Pancreas (tissue), 10 donors: ENCODE results near the gene ZBTB46. TPM values are rescaled to one million over a fixed set of nuclear protein-coding genes. Genes with fewer than 3 reads are reported as not detected.

Source experiments
- ATAC-seq, 4 donors: fragments of 200-7000 bp; cut with Tn5 transposase; one replicate each; pipeline versions ENCODE4 v1.8.0 to v1.9.1; 2020; ENCODE audit warnings: mild to moderate bottlenecking in 4 of 4, moderate library complexity in 4 of 4
- DNase-seq, 6 donors: peaks; one replicate each; pipeline ENCODE4 v3.0.0-alpha.2; 2020
- FAIRE-seq: peaks from 2 replicates; lab custom pipeline; 2012; peaks lifted over from hg19 to GRCh38; lab: Jason Lieb, UNC
- H3K27ac ChIP-seq, 4 donors: fragments of 200-600 bp; sonication (generic); 1 replicate in 3 of 4; 2 replicates in 1 of 4; pipeline versions ENCODE4 v1.5.0 to v1.8.0; 2020
- H3K27me3 ChIP-seq, 4 donors: fragments of 200-600 bp; one replicate each; pipeline ENCODE4 v1.8.0; 2021
- H3K36me3 ChIP-seq, 3 donors: fragments of 200-600 bp; sonication (generic) in 1 of 3; one replicate each; pipeline versions ENCODE4 v1.5.0 to v1.8.0; 2020 to 2021
- H3K4me1 ChIP-seq, 3 donors: fragments of 200-600 bp; one replicate each; pipeline ENCODE4 v1.8.0; 2021
- H3K4me3 ChIP-seq, 4 donors: fragments of 200-600 bp; sonication (generic) in 2 of 4; one replicate each; pipeline versions ENCODE4 v1.5.0 to v1.8.0; 2020 to 2021
- H3K9me3 ChIP-seq, 4 donors: fragments of 200-600 bp; one replicate each; pipeline ENCODE4 v1.8.0; 2021
- CTCF ChIP-seq, 4 donors: fragments of 200-600 bp; sonication (generic) in 3 of 4; IDR thresholded peaks; one replicate each; pipeline versions ENCODE4 v1.5.0 to v1.8.0; 2021; ENCODE audit warnings: antibody characterized with exemption in 4 of 4
- WGBS, 2 donors: extraction: QIAGEN DNeasy Blood & Tissue Kit; methylation state at CpG; one replicate each; pipeline ENCODE4 v1.1.7; 2013; 5-methylcytosine and 5-hydroxymethylcytosine counted together
- intact Hi-C, 3 donors: fragments of 100-400 bp; cut with DNase I; formaldehyde crosslinking; loops; one replicate each; pipeline versions ENCODE4 v1.11.1 to v1.14.2; 2022
- polyA plus RNA-seq, 2 donors: library from polyadenylated mRNA; stranded (reverse); fragments of 200-250 nt; gene quantifications; one replicate each; pipeline ENCODE4 v1.2.3, GENCODE V29; 2013
- total RNA-seq, 6 donors: library from RNA; stranded (reverse); fragmentation: NEBNext Ultra II Directional in 4 of 6; extraction: Animal tissue kit (Norgen Biotek cat#: 25700) in 4 of 6; gene quantifications; one replicate each; pipeline versions ENCODE4 v1.2.1 to v1.2.4, GENCODE V29; 2021 to 2023
- donor health status: healthy with polysubstance abuse.
- donor health status: DM: no; HTN: no; CAD: no; lungs with moderate emphysema.
- donor health status: DM: no; HTN: no; CAD: no.
- donor health status: control.
- donor health status: control.
- donor health status: Bipolar disorder and iron deficiency.
- donor health status: DM: yes; HTN: yes; CAD: no.
- donor health status: DM: no; HTN: no; CAD: no.
- donor health status: DM: no; HTN: no; CAD: no.
- donor health status: DM: yes; HTN: yes; CAD: no.

ZBTB46 gene
- total and polyA plus RNA-seq, 8 donors: 2.2 to 7.4 (median 3.0) TPM

- WGBS, 2 donors: 42 to 44% methylated on average over 20 to 21 of the region's 21 CpGs
- no peak for FAIRE-seq
- DNase-seq: peak; percentile 78 to 95 (median 90)
- peak; percentile 86 to 93 (median 90) for ATAC-seq
- H3K4me3 ChIP-seq: no peak overlapping the region
- no peak for TF ChIP-seq CTCF (IDR thresholded peaks at IDR 0.05)
- intact Hi-C loops: no loop called here
- H3K9me3 ChIP-seq: no peaks in the 10 kb centered on the region
- H3K27me3 ChIP-seq: no peaks in the 10 kb centered on the region
- peaks cover 0 to 6% (median 0%) of the 10 kb centered on the region in 3 donors for H3K4me1 ChIP-seq
- no peaks in the 10 kb centered on the region for H3K36me3 ChIP-seq
- H3K27ac ChIP-seq: peak overlapping the region in 1 of 4 donors; percentile 5
These were observed 4.2 kb upstream of the ZBTB46 start for GRCh38 chr20:63835021-63835858.

GRCh38 chr20:63834491-63834880, 3.4 kb upstream of the ZBTB46 start:
- no peak for FAIRE-seq

GRCh38 chr20:63833776-63834490, 2.9 kb upstream of the ZBTB46 start:
- Histone ChIP-seq H3K4me3 (no peak overlapping the region), H3K9me3 (no peaks in the 10 kb centered on the region), H3K27me3 (no peaks in the 10 kb centered on the region), H3K27ac (no peak overlapping the region), H3K36me3 (no peaks in the 10 kb centered on the region), H3K4me1 (peaks cover 0 to 11% (median 4%) of the 10 kb centered on the region in 3 donors)
- DNase-seq (no peak), FAIRE-seq (no peak), ATAC-seq (no peak)
- no peak for TF ChIP-seq CTCF (IDR thresholded peaks at IDR 0.05)
- WGBS, 2 donors: 68 to 77% methylated on average over 20 of the region's 20 CpGs
- intact Hi-C loops: no loop called here

More at GRCh38 chr20:63834491-63834880, 3.4 kb upstream of the ZBTB46 start:
- 75 to 81% methylated on average over 9 of the region's 9 CpGs for WGBS, 2 donors
- Histone ChIP-seq H3K27me3 (no peaks in the 10 kb centered on the region), H3K27ac (peak overlapping the region in 2 of 4 donors; percentile 5 to 23), H3K4me1 (peaks cover 0 to 7% (median 4%) of the 10 kb centered on the region in 3 donors), H3K4me3 (no peak overlapping the region), H3K9me3 (no peaks in the 10 kb centered on the region), H3K36me3 (no peaks in the 10 kb centered on the region)
- DNase-seq (peak in 1 of 6 donors; percentile 15), ATAC-seq (no peak)
- intact Hi-C loops: no loop called here
- no peak for TF ChIP-seq CTCF (IDR thresholded peaks at IDR 0.05)

GRCh38 chr20:63831993-63832686, 1.1 kb upstream of the ZBTB46 start:
- H3K27me3 ChIP-seq: no peaks in the 10 kb centered on the region
- ATAC-seq (peak; percentile 6 to 32 (median 30)), DNase-seq (peak in 4 of 6 donors; percentile 27 to 82 (median 62)), FAIRE-seq (no peak)
- H3K4me1 ChIP-seq: peaks cover 0 to 11% (median 4%) of the 10 kb centered on the region in 3 donors
- intact Hi-C loops: no loop called here
- no peaks in the 10 kb centered on the region for H3K36me3 ChIP-seq
- peak overlapping the region; percentile 28 to 63 (median 56) for H3K4me3 ChIP-seq
- H3K27ac ChIP-seq: no peak overlapping the region
- TF ChIP-seq CTCF (IDR thresholded peaks at IDR 0.05): no peak
- H3K9me3 ChIP-seq: no peaks in the 10 kb centered on the region
- 10 to 11% methylated on average over 67 to 76 of the region's 76 CpGs for WGBS, 2 donors
